ENCODE measurements around the gene LRP5. TPM values are rescaled to one million over a fixed set of nuclear protein-coding genes. Genes with fewer than 3 reads are reported as not detected.

The LRP5 gene
- total and polyA plus RNA-seq, 5 donors = 57.1 to 88.8 (median 71.8) TPM

- WGBS = 74% methylated on average over 25 of the region's 25 CpGs
- Histone ChIP-seq H3K4me1 (ENCODE audit: control insufficient read depth, insufficient read depth, low read length) (peaks cover 8% of the 10 kb centered on the region), H3K27me3 (ENCODE audit: control insufficient read depth, insufficient read depth) (no peaks in the 10 kb centered on the region), H3K27ac (ENCODE audit: low read length) (peak overlapping the region; percentile 69), H3K4me3 (ENCODE audit: low read length) (no peak overlapping the region), H3K9me3 (ENCODE audit: control insufficient read depth, low read length) (no peaks in the 10 kb centered on the region)
- ATAC-seq (no peak), DNase-seq (peak in 2 of 3 donors; percentile 66 to 67)
- intact Hi-C loops (cut with DNase I) = loop anchor here (5.0 to 10.0 kb wide), 4 partner anchors 61 to 277 kb away; partner anchors contain the start of genes NDUFS8 (in 1 of the 4) and TCIRG1 (in 1 of the 4)
Observed at GRCh38 chr11:68311160-68312116, 953 bp upstream of the LRP5 start.

GRCh38 chr11:68312780-68313573 lies 586 bp downstream of the LRP5 start:
- WGBS = under 1% methylated on average over 102 of the region's 102 CpGs

GRCh38 chr11:68313574-68314202 lies 1.3 kb downstream of the LRP5 start:
- intact Hi-C loops (cut with DNase I) = loop anchor here (5.0 to 10.0 kb wide), 4 partner anchors 59 to 279 kb away; partner anchors contain the start of genes NDUFS8 (in 1 of the 4) and TCIRG1 (in 1 of the 4)
- Histone ChIP-seq H3K27me3 (ENCODE audit: control insufficient read depth, insufficient read depth) (no peaks in the 10 kb centered on the region), H3K27ac (ENCODE audit: low read length) (peak overlapping the region; percentile 80), H3K4me1 (ENCODE audit: control insufficient read depth, insufficient read depth, low read length) (peaks cover 10% of the 10 kb centered on the region), H3K9me3 (ENCODE audit: control insufficient read depth, low read length) (no peaks in the 10 kb centered on the region), H3K4me3 (ENCODE audit: low read length) (peak overlapping the region; percentile 97)
- 5% methylated on average over 19 of the region's 19 CpGs for WGBS
- DNase-seq (peak in 2 of 3 donors; percentile 52 to 53), ATAC-seq (peak; percentile 1 to 4)

More at GRCh38 chr11:68312780-68313573, 586 bp downstream of the LRP5 start:
- peak in 1 of 2 donors; percentile 3 for ATAC-seq
- DNase-seq = peak in 2 of 3 donors; percentile 70 to 73
- peak overlapping the region; percentile 97 for H3K4me3 ChIP-seq (ENCODE audit: low read length)
- no peaks in the 10 kb centered on the region for H3K9me3 ChIP-seq (ENCODE audit: control insufficient read depth, low read length)
- no peaks in the 10 kb centered on the region for H3K27me3 ChIP-seq (ENCODE audit: control insufficient read depth, insufficient read depth)
- H3K27ac ChIP-seq (ENCODE audit: low read length) = peak overlapping the region; percentile 80
- H3K4me1 ChIP-seq (ENCODE audit: control insufficient read depth, insufficient read depth, low read length) = peaks cover 10% of the 10 kb centered on the region
- intact Hi-C loops (cut with DNase I) = loop anchor here (5.0 to 10.0 kb wide), 4 partner anchors 59 to 278 kb away; partner anchors contain the start of genes NDUFS8 (in 1 of the 4) and TCIRG1 (in 1 of the 4)

GRCh38 chr11:68314203-68315170 lies 2.1 kb downstream of the LRP5 start:
- H3K27ac ChIP-seq (ENCODE audit: low read length) = peak overlapping the region; percentile 80
- peak overlapping the region; percentile 97 for H3K4me3 ChIP-seq (ENCODE audit: low read length)
- intact Hi-C loops (cut with DNase I) = loop anchor here (5.0 to 10.0 kb wide), 5 partner anchors 58 to 280 kb away; partner anchors contain the start of genes NDUFS8 (in 1 of the 4) and TCIRG1 (in 1 of the 4)
- DNase-seq (peak in 2 of 3 donors; percentile 53 to 63), ATAC-seq (peak; percentile 23 to 30)
- H3K4me1 ChIP-seq (ENCODE audit: control insufficient read depth, insufficient read depth, low read length) = peaks cover 10% of the 10 kb centered on the region
- WGBS = 14% methylated on average over 27 of the region's 27 CpGs
- no peaks in the 10 kb centered on the region for H3K9me3 ChIP-seq (ENCODE audit: control insufficient read depth, low read length)
- no peaks in the 10 kb centered on the region for H3K27me3 ChIP-seq (ENCODE audit: control insufficient read depth, insufficient read depth)

GRCh38 chr11:68315171-68315920 lies 3.0 kb downstream of the LRP5 start:
- Histone ChIP-seq H3K9me3 (ENCODE audit: control insufficient read depth, low read length) (no peaks in the 10 kb centered on the region), H3K4me1 (ENCODE audit: control insufficient read depth, insufficient read depth, low read length) (peaks cover 10% of the 10 kb centered on the region), H3K27me3 (ENCODE audit: control insufficient read depth, insufficient read depth) (no peaks in the 10 kb centered on the region), H3K4me3 (ENCODE audit: low read length) (no peak overlapping the region), H3K27ac (ENCODE audit: low read length) (peak overlapping the region; percentile 80)
- intact Hi-C loops (cut with DNase I) = loop anchor here in 3 of 4 donors (5.0 to 10.0 kb wide), 4 partner anchors 59 to 281 kb away; partner anchors contain the start of genes NDUFS8 (in 1 of the 3) and TCIRG1 (in 1 of the 3)
- DNase-seq (peak; percentile 8 to 68 (median 63)), ATAC-seq (peak; percentile 28 to 48)
- WGBS = 50% methylated on average over 19 of the region's 19 CpGs

GRCh38 chr11:68317147-68317785 lies 4.9 kb downstream of the LRP5 start:
- H3K4me1 ChIP-seq (ENCODE audit: control insufficient read depth, insufficient read depth, low read length) = peaks cover 16% of the 10 kb centered on the region
- no peaks in the 10 kb centered on the region for H3K27me3 ChIP-seq (ENCODE audit: control insufficient read depth, insufficient read depth)
- no peak overlapping the region for H3K27ac ChIP-seq (ENCODE audit: low read length)
- H3K9me3 ChIP-seq (ENCODE audit: control insufficient read depth, low read length) = no peaks in the 10 kb centered on the region
- H3K4me3 ChIP-seq (ENCODE audit: low read length) = no peak overlapping the region
- intact Hi-C loops (cut with DNase I) = loop anchor here in 3 of 4 donors (5.0 to 10.0 kb wide), 4 partner anchors 58 to 282 kb away; partner anchors contain the start of genes NDUFS8 (in 1 of the 3) and TCIRG1 (in 1 of the 3)
- peak in 1 of 3 donors; percentile 33 for DNase-seq
- 67% methylated on average over 15 of the region's 15 CpGs for WGBS
- ATAC-seq = no peak

GRCh38 chr11:68321293-68322051 lies 9.1 kb downstream of the LRP5 start:
- 76% methylated on average over 16 of the region's 16 CpGs for WGBS
- ATAC-seq = no peak
- intact Hi-C loops (cut with DNase I) = no loop called here
- Histone ChIP-seq H3K27me3 (ENCODE audit: control insufficient read depth, insufficient read depth) (no peaks in the 10 kb centered on the region), H3K9me3 (ENCODE audit: control insufficient read depth, low read length) (no peaks in the 10 kb centered on the region), H3K27ac (ENCODE audit: low read length) (peak overlapping the region; percentile 13), H3K4me1 (ENCODE audit: control insufficient read depth, insufficient read depth, low read length) (peaks cover 19% of the 10 kb centered on the region), H3K4me3 (ENCODE audit: low read length) (no peak overlapping the region)
- peak in 2 of 3 donors; percentile 44 to 51 for DNase-seq

- intact Hi-C loops (cut with DNase I) = no loop called here
- Histone ChIP-seq H3K4me3 (ENCODE audit: low read length) (no peak overlapping the region), H3K27me3 (ENCODE audit: control insufficient read depth, insufficient read depth) (no peaks in the 10 kb centered on the region), H3K9me3 (ENCODE audit: control insufficient read depth, low read length) (no peaks in the 10 kb centered on the region), H3K4me1 (ENCODE audit: control insufficient read depth, insufficient read depth, low read length) (peaks cover 21% of the 10 kb centered on the region), H3K27ac (ENCODE audit: low read length) (no peak overlapping the region)
- ATAC-seq (no peak), DNase-seq (peak in 2 of 3 donors; percentile 39 to 59)
- WGBS = 74% methylated on average over 9 of the region's 9 CpGs
Observed at GRCh38 chr11:68322052-68322430, 9.7 kb downstream of the LRP5 start.
